Endothelial cell of umbilical vein (primary cell): ENCODE results near the gene PTCH2.

Experiments
- EZH2 ChIP-seq: IDR thresholded peaks from 2 replicates; pipeline ENCODE4 v1.6.1; 2012; ENCODE audit warnings: borderline replicate concordance, low read depth, mild to moderate bottlenecking, moderate library complexity, low read length, inconsistent platforms; ENCODE audit not compliant: severe bottlenecking
- FOS ChIP-seq: IDR thresholded peaks from 2 replicates; pipeline ENCODE4 v1.6.1; 2011; ENCODE audit warnings: mild to moderate bottlenecking, low read length, moderate library complexity, borderline replicate concordance; ENCODE audit not compliant: insufficient read depth
- GATA2 ChIP-seq: IDR thresholded peaks from 2 replicates; pipeline ENCODE4 v1.7.0; 2011; ENCODE audit warnings: low read depth, mild to moderate bottlenecking, moderate library complexity, mixed read lengths, low read length; ENCODE audit not compliant: insufficient read length, insufficient read depth
- JUN ChIP-seq: IDR thresholded peaks from 2 replicates; pipeline ENCODE4 v1.6.1; 2011; ENCODE audit warnings: borderline replicate concordance, low read depth; ENCODE audit not compliant: insufficient read length, insufficient read depth
- MYC ChIP-seq: IDR thresholded peaks from one replicate; pipeline ENCODE4 v1.6.1; 2011; ENCODE audit warnings: mild to moderate bottlenecking, low read depth, low read length
- POLR2A ChIP-seq: IDR thresholded peaks from 2 replicates; pipeline ENCODE4 v1.6.1; 2012; ENCODE audit warnings: low read depth, mild to moderate bottlenecking, control low read depth, low read length
- POLR2AphosphoS5 ChIP-seq: IDR thresholded peaks from 2 replicates; pipeline ENCODE4 v1.6.1; 2012; ENCODE audit warnings: low read depth, mild to moderate bottlenecking, control low read depth, low read length, moderate library complexity; ENCODE audit not compliant: insufficient read depth
- TF ChIP-seq, protein P1 (sequence below), 2 donors: IDR thresholded peaks; 1 replicate in 1 of 2; 2 replicates in 1 of 2; pipeline ENCODE4 v1.5.1; 2011; ENCODE audit warnings: low read length in 2 of 2, mild to moderate bottlenecking in 2 of 2, moderate library complexity in 2 of 2, control low read depth in 1 of 2, inconsistent platforms in 1 of 2, low read depth in 1 of 2; ENCODE audit not compliant: insufficient read depth in 1 of 2; ENCODE audit errors: extremely low read depth in 1 of 2
- TF ChIP-seq, protein P2 (sequence below): IDR thresholded peaks from 2 replicates; pipeline ENCODE4 v1.6.1; 2011; ENCODE audit not compliant: insufficient read depth, insufficient read length

DNA sequence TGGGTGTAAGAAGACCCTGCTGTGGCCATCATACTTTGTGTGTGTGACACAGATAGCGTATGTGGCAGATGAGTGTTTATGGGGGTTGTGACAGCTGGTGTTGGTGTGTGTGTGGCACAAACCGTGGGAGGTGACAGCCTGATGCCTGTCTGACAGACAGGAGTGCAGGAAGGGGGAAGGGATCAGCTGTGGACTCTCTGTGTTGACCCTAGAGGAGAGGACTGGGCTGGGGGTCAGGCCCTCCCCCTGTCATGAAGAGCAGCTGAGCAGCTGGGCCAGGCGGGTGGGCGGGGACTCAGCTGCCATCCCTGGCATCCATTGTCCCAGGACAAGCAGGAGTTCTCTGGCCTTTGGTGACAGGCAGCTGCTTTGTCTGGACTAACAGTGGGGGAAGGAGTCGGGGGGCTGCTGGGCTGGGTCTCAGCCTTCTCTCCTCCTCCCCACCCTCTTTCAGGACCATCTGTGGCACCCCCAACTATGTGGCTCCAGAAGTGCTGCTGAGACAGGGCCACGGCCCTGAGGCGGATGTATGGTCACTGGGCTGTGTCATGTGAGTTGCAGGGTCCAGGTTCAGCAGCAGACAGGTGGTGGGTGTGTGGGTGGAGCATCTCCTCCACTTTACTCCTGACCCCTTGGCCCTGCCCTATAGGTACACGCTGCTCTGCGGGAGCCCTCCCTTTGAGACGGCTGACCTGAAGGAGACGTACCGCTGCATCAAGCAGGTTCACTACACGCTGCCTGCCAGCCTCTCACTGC, 40.6 kb downstream of the PTCH2 start:
- TF ChIP-seq JUN (no peak), MYC (no peak), EZH2 (no peak), FOS (no peak), POLR2AphosphoS5 (peak; percentile 15), POLR2A (peak; percentile 53), GATA2 (no peak)
- TF ChIP-seq, protein P1, sequence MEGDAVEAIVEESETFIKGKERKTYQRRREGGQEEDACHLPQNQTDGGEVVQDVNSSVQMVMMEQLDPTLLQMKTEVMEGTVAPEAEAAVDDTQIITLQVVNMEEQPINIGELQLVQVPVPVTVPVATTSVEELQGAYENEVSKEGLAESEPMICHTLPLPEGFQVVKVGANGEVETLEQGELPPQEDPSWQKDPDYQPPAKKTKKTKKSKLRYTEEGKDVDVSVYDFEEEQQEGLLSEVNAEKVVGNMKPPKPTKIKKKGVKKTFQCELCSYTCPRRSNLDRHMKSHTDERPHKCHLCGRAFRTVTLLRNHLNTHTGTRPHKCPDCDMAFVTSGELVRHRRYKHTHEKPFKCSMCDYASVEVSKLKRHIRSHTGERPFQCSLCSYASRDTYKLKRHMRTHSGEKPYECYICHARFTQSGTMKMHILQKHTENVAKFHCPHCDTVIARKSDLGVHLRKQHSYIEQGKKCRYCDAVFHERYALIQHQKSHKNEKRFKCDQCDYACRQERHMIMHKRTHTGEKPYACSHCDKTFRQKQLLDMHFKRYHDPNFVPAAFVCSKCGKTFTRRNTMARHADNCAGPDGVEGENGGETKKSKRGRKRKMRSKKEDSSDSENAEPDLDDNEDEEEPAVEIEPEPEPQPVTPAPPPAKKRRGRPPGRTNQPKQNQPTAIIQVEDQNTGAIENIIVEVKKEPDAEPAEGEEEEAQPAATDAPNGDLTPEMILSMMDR (IDR thresholded peaks at IDR 0.05; ENCODE audit: extremely low read depth in 1 of 2, insufficient read depth in 1 of 2, low read depth in 1 of 2, low read length in 2 of 2) = no peak
- TF ChIP-seq, protein P2, sequence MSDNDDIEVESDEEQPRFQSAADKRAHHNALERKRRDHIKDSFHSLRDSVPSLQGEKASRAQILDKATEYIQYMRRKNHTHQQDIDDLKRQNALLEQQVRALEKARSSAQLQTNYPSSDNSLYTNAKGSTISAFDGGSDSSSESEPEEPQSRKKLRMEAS = no peak
